MM.1S (cell line): ENCODE measurements around the gene LRRC1.

Experiments used
- DNase-seq: peaks from one replicate; pipeline ENCODE4 v3.0.0-alpha.2; 2015
- H2AFZ ChIP-seq: fragments of 300-600 bp; sonication (generic); 2 replicates; pipeline ENCODE4 v1.6.0; 2016; ENCODE audit warnings: antibody characterized with exemption, low read length
- H3F3A ChIP-seq: fragments of 300-600 bp; sonication (generic); 2 replicates; pipeline ENCODE4 v1.6.1; 2016; ENCODE audit warnings: mild to moderate bottlenecking, antibody characterized with exemption, low read length, moderate library complexity, mixed read lengths; ENCODE audit not compliant: insufficient read depth
- H3K27ac ChIP-seq: fragments of 300-600 bp; sonication (generic); 2 replicates; pipeline ENCODE4 v1.5.1; 2016; ENCODE audit warnings: mild to moderate bottlenecking, low read length
- H3K27me3 ChIP-seq: fragments of 300-600 bp; sonication (generic); replicated peaks from 2 replicates; pipeline ENCODE4 v1.6.0; 2016; ENCODE audit warnings: low read length; ENCODE audit not compliant: insufficient read depth
- H3K36me3 ChIP-seq: fragments of 300-600 bp; sonication (generic); replicated peaks from 2 replicates; pipeline ENCODE4 v1.6.1; 2016; ENCODE audit warnings: mild to moderate bottlenecking, low read length, mixed read lengths; ENCODE audit not compliant: insufficient read depth
- H3K4me1 ChIP-seq: fragments of 300-600 bp; sonication (generic); 2 replicates; pipeline ENCODE4 v1.6.1; 2016; ENCODE audit warnings: low read length, mixed read lengths
- H3K4me2 ChIP-seq: fragments of 300-600 bp; sonication (generic); 2 replicates; pipeline ENCODE4 v1.6.0; 2016; ENCODE audit warnings: low read depth, low read length
- H3K4me3 ChIP-seq: fragments of 300-600 bp; sonication (generic); 2 replicates; pipeline ENCODE4 v1.5.1; 2016; ENCODE audit warnings: low read length, mixed read lengths
- H3K79me2 ChIP-seq: fragments of 300-600 bp; sonication (generic); 2 replicates; pipeline ENCODE4 v1.6.1; 2016; ENCODE audit warnings: mixed run types, low read length, mixed read lengths
- H3K9ac ChIP-seq: fragments of 300-600 bp; sonication (generic); 2 replicates; pipeline ENCODE4 v1.6.1; 2016; ENCODE audit warnings: low read length, mixed read lengths
- H3K9me2 ChIP-seq: fragments of 300-600 bp; sonication (generic); replicated peaks from 2 replicates; pipeline ENCODE4 v1.6.1; 2016; ENCODE audit warnings: mild to moderate bottlenecking, low read length, mixed read lengths; ENCODE audit not compliant: insufficient read depth
- H3K9me3 ChIP-seq: fragments of 300-600 bp; sonication (generic); replicated peaks from 2 replicates; pipeline ENCODE4 v1.6.1; 2016; ENCODE audit warnings: mild to moderate bottlenecking, low read length, mixed read lengths; ENCODE audit not compliant: insufficient read depth
- H4K20me1 ChIP-seq: fragments of 300-600 bp; sonication (generic); 2 replicates; pipeline ENCODE4 v1.6.1; 2016; ENCODE audit warnings: mild to moderate bottlenecking, low read length, moderate library complexity, mixed read lengths; ENCODE audit not compliant: insufficient read depth
- EZH2 ChIP-seq: fragments of 300-600 bp; sonication (generic); optimal IDR thresholded peaks from 2 replicates; pipeline ENCODE3; 2017; ENCODE audit warnings: low read depth, mild to moderate bottlenecking, antibody characterized with exemption, low read length, mixed read lengths
- EZH2phosphoT487 ChIP-seq: fragments of 300-600 bp; sonication (generic); IDR thresholded peaks from 2 replicates; pipeline ENCODE4 v1.6.1; 2018; ENCODE audit warnings: antibody characterized with exemption, low read length
- TF ChIP-seq, protein P1 (sequence below): fragments of 300-600 bp; sonication (generic); IDR thresholded peaks from 2 replicates; pipeline ENCODE4 v1.5.1; 2016; ENCODE audit warnings: antibody characterized with exemption, low read length, mixed read lengths

Gene LRRC1

DNA sequence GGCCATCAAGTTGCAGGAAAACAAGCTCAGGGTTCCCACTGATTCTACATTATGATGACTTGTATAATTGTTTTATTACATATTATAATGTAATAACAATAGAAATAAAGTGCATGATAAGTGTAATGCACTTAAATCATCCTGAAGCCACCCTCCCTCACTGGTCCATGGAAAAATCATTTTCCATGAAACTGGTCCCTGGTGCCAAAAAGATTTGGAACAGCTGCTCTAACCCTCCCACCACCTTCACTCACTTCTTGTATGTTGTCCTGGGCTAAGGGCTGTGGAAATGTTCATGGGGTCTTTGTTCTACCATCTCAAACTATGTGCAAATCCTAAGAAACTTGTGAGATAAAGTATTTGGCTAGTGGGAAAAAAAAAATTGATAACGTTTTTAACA is 133.8 kb downstream of the LRRC1 start:
- no peaks in the 10 kb centered on the region for H4K20me1 ChIP-seq
- no peaks in the 10 kb centered on the region for H3K4me1 ChIP-seq

DNA sequence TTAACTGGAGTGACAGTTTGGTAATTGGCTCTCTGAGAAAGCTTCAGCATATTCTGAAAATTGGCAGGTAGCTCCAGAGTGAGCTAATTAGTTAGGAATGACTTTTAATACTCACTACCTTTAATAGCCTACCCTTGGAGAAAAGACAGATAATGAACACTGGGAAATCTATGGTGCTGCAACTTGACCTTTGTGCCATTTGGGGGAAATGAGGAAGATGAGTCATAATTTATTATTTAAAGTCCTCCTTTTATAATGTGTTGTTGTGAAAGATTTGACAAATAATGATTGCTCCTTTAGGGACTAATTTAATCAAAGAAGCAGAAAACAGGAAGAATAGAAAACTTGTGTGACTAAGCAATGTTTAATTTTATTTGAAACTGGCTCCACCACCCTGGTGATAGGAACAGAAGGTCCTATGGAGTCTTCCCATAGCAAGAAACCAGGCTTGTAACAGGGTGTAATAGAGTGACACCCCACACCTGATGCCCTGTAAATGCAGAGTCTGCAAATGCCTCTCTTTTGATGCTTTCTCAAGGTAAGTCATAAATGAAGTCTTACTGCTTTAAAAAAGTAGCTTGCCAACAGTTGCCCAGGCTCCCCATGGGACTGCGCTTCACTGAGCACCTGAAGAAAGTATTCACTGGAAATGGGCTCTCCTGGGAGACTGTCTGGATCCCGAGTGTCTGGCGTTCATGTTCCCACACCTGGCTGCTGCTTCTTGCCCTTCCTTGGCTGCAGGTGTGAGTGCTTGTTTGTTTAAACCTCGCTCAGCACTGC is 134.4 kb downstream of the LRRC1 start:
- no peak for DNase-seq
- no peaks in the 10 kb centered on the region for H3K4me1 ChIP-seq

More for the DNA sequence above, 133.8 kb downstream of the LRRC1 start:
- no peak overlapping the region for H3K27ac ChIP-seq
- H3K9ac ChIP-seq, result no peak overlapping the region
- no peaks in the 10 kb centered on the region for H3F3A ChIP-seq
- no peak overlapping the region for H3K4me3 ChIP-seq
- no peak overlapping the region for H2AFZ ChIP-seq
- no peaks in the 10 kb centered on the region for H3K9me3 ChIP-seq
- H3K9me2 ChIP-seq, result no peaks in the 10 kb centered on the region
- no peak overlapping the region for H3K4me2 ChIP-seq
- TF ChIP-seq EZH2, result no peak
- TF ChIP-seq EZH2phosphoT487, result no peak
- TF ChIP-seq, protein P1, sequence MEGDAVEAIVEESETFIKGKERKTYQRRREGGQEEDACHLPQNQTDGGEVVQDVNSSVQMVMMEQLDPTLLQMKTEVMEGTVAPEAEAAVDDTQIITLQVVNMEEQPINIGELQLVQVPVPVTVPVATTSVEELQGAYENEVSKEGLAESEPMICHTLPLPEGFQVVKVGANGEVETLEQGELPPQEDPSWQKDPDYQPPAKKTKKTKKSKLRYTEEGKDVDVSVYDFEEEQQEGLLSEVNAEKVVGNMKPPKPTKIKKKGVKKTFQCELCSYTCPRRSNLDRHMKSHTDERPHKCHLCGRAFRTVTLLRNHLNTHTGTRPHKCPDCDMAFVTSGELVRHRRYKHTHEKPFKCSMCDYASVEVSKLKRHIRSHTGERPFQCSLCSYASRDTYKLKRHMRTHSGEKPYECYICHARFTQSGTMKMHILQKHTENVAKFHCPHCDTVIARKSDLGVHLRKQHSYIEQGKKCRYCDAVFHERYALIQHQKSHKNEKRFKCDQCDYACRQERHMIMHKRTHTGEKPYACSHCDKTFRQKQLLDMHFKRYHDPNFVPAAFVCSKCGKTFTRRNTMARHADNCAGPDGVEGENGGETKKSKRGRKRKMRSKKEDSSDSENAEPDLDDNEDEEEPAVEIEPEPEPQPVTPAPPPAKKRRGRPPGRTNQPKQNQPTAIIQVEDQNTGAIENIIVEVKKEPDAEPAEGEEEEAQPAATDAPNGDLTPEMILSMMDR, result no peak
- no peak for DNase-seq
- no peaks in the 10 kb centered on the region for H3K36me3 ChIP-seq
- H3K79me2 ChIP-seq, result no peaks in the 10 kb centered on the region
- H3K27me3 ChIP-seq, result no peaks in the 10 kb centered on the region

DNA sequence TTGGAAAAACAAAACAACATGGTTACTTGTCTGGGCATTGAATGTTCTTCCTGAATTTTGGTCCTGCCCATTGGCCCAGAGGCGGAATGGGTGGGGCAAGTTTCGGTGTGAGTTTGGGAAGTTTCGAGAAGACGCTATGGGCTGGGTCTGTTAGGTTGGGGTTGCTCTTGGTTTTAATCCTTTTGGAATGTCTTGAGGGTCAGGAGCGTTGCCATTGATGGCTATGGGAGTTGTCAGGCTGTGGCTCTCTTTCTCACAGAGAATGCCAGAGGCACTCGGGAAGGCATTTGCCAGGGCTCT is 135.0 kb downstream of the LRRC1 start:
- H3F3A ChIP-seq, result no peaks in the 10 kb centered on the region
- no peak overlapping the region for H3K4me3 ChIP-seq
- H3K79me2 ChIP-seq, result no peaks in the 10 kb centered on the region
- TF ChIP-seq EZH2phosphoT487, result no peak
- TF ChIP-seq, protein P1, result no peak
- no peak for TF ChIP-seq EZH2
- H3K4me2 ChIP-seq, result no peak overlapping the region
- no peaks in the 10 kb centered on the region for H3K4me1 ChIP-seq
- no peaks in the 10 kb centered on the region for H3K9me2 ChIP-seq
- no peaks in the 10 kb centered on the region for H3K9me3 ChIP-seq
- H3K27me3 ChIP-seq, result no peaks in the 10 kb centered on the region
- H4K20me1 ChIP-seq, result no peaks in the 10 kb centered on the region
- no peak overlapping the region for H2AFZ ChIP-seq
- no peaks in the 10 kb centered on the region for H3K36me3 ChIP-seq
- DNase-seq, result no peak
- no peak overlapping the region for H3K27ac ChIP-seq
- H3K9ac ChIP-seq, result no peak overlapping the region

More for the DNA sequence above, 134.4 kb downstream of the LRRC1 start:
- Histone ChIP-seq H3K9ac (no peak overlapping the region), H3K36me3 (no peaks in the 10 kb centered on the region), H4K20me1 (no peaks in the 10 kb centered on the region), H3K4me3 (no peak overlapping the region), H3K27ac (no peak overlapping the region), H3K9me3 (no peaks in the 10 kb centered on the region), H3K9me2 (no peaks in the 10 kb centered on the region), H3K79me2 (no peaks in the 10 kb centered on the region), H2AFZ (no peak overlapping the region), H3K27me3 (no peaks in the 10 kb centered on the region), H3F3A (no peaks in the 10 kb centered on the region), H3K4me2 (no peak overlapping the region)
- TF ChIP-seq EZH2, result no peak
- no peak for TF ChIP-seq EZH2phosphoT487
- TF ChIP-seq, protein P1, result no peak
